Stomach (tissue), 9 donors: Measurements from ENCODE around the gene TET1. TPM values are rescaled to one million over a fixed set of nuclear protein-coding genes. Genes with fewer than 3 reads are reported as not detected.

Source experiments
- DNase-seq, 2 donors: peaks; one replicate each; pipeline versions ENCODE4 v3.0.0 to v3.0.0-alpha.2; 2013 to 2019
- H3K27ac ChIP-seq, 5 donors: fragments of 200-600 bp in 4 of 5; sonication (generic) in 4 of 5; one replicate each; pipeline ENCODE4 v1.5.1; 2013 to 2019; ENCODE audit warnings: mild to moderate bottlenecking in 1 of 5, moderate library complexity in 1 of 5
- H3K27me3 ChIP-seq, 3 donors: fragments of 200-600 bp; sonication (generic); one replicate each; pipeline ENCODE4 v1.5.1; 2017 to 2019; ENCODE audit warnings: mixed run types in 1 of 3
- H3K36me3 ChIP-seq, 4 donors: fragments of 200-600 bp; sonication (generic); 1 replicate in 3 of 4; 2 replicates in 1 of 4; pipeline ENCODE4 v1.5.1; 2016 to 2019
- H3K4me1 ChIP-seq, 4 donors: fragments of 200-600 bp; sonication (generic); one replicate each; pipeline ENCODE4 v1.5.1; 2016 to 2019
- H3K4me3 ChIP-seq, 4 donors: fragments of 200-600 bp; sonication (generic) in 3 of 4; one replicate each; pipeline ENCODE4 v1.5.1; 2016 to 2019; ENCODE audit warnings: mild to moderate bottlenecking in 1 of 4
- H3K9me3 ChIP-seq, 4 donors: fragments of 200-600 bp; sonication (generic); one replicate each; pipeline ENCODE4 v1.5.1; 2016 to 2019
- EP300 ChIP-seq: sonication (generic); formaldehyde crosslinking; IDR thresholded peaks from one replicate; pipeline ENCODE4 v1.6.1; 2017; ENCODE audit warnings: antibody characterized with exemption
- POLR2A ChIP-seq, 4 donors: fragments of 450-650 bp; IDR thresholded peaks; one replicate each; pipeline ENCODE4 v1.6.1; 2016; ENCODE audit warnings: antibody characterized with exemption in 4 of 4, control low read depth in 2 of 4, mild to moderate bottlenecking in 1 of 4, moderate library complexity in 1 of 4
- POLR2AphosphoS5 ChIP-seq, 3 donors: sonication (generic); formaldehyde crosslinking; IDR thresholded peaks; one replicate each; pipeline ENCODE4 v1.6.1; 2016; ENCODE audit warnings: antibody characterized with exemption in 3 of 3
- WGBS, 5 donors: extraction: QIAGEN DNeasy Blood & Tissue Kit in 3 of 5; methylation state at CpG; one replicate each; pipeline versions ENCODE4 v1.1.5 to v1.1.7; 2013 to 2018; 5-methylcytosine and 5-hydroxymethylcytosine counted together
- intact Hi-C: fragments of 100-400 bp; cut with DNase I; formaldehyde crosslinking; loops from one replicate; pipeline ENCODE4 v1.15.1; 2023; ENCODE audit warnings: low total_unique reads
- polyA plus RNA-seq, 3 donors: library from polyadenylated mRNA; stranded (reverse); fragments of 200-250 nt; gene quantifications; one replicate each; pipeline ENCODE4 v1.2.3, GENCODE V29; 2013
- total RNA-seq, 5 donors: library from RNA; depleted of rRNA; stranded (reverse); fragments of >200 nt; gene quantifications; one replicate each; pipeline versions ENCODE4 v1.1.0 to v1.2.3, GENCODE V29; 2014 to 2016
- TF ChIP-seq, protein P1 (sequence below), 7 experiments: fragments of 450-650 bp in 4 of 7; fragments of 200-600 bp in 3 of 7; sonication (generic) in 3 of 7; IDR thresholded peaks; one replicate each; pipeline ENCODE4 v1.5.1; 2016 to 2019; ENCODE audit warnings: antibody characterized with exemption in 7 of 7, control low read depth in 2 of 7, mild to moderate bottlenecking in 1 of 7
- donor health status: healthy with polysubstance abuse.
- donor health status: Bipolar disorder and iron deficiency.
- donor health status: healthy.

TET1 gene
- total and polyA plus RNA-seq, 8 donors: under 0.01 to 22.3 (median 2.5) TPM

DNA sequence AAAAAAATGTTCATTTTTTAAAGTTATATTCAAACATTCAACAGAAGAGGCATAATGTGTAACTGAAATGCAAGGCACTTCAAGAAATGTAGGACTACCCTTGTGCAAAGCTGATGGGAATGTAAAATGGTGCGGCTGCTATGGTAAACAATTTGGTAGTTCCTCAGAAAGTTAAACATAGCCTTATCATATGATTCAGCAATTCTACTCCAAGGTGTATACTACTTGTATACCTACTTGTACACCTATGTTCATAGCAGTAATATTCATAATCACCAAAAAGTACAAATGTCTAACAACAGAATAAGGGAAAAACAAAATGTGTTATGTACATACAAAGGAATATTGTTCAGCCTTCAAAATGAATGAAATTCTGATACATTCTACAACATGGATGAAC lies 37.3 kb downstream of the TET1 start:
- H3K9me3 ChIP-seq: no peaks in the 10 kb centered on the region
- no peaks in the 10 kb centered on the region for H3K27me3 ChIP-seq
- intact Hi-C loops: no loop called here
- no peak for DNase-seq
- WGBS, 5 donors: 39 to 71% (median 61%) methylated on average over 1 of the region's 1 CpG
- no peak overlapping the region for H3K4me3 ChIP-seq
- peaks cover 15 to 40% (median 27%) of the 10 kb centered on the region in 4 donors for H3K4me1 ChIP-seq
- H3K36me3 ChIP-seq: no peaks in the 10 kb centered on the region
- TF ChIP-seq POLR2AphosphoS5 (IDR thresholded peaks at IDR 0.05) (no peak), POLR2A (IDR thresholded peaks at IDR 0.05) (no peak), EP300 (no peak)
- TF ChIP-seq, protein P1, sequence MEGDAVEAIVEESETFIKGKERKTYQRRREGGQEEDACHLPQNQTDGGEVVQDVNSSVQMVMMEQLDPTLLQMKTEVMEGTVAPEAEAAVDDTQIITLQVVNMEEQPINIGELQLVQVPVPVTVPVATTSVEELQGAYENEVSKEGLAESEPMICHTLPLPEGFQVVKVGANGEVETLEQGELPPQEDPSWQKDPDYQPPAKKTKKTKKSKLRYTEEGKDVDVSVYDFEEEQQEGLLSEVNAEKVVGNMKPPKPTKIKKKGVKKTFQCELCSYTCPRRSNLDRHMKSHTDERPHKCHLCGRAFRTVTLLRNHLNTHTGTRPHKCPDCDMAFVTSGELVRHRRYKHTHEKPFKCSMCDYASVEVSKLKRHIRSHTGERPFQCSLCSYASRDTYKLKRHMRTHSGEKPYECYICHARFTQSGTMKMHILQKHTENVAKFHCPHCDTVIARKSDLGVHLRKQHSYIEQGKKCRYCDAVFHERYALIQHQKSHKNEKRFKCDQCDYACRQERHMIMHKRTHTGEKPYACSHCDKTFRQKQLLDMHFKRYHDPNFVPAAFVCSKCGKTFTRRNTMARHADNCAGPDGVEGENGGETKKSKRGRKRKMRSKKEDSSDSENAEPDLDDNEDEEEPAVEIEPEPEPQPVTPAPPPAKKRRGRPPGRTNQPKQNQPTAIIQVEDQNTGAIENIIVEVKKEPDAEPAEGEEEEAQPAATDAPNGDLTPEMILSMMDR (IDR thresholded peaks at IDR 0.05): no peak
- H3K27ac ChIP-seq: no peak overlapping the region

DNA sequence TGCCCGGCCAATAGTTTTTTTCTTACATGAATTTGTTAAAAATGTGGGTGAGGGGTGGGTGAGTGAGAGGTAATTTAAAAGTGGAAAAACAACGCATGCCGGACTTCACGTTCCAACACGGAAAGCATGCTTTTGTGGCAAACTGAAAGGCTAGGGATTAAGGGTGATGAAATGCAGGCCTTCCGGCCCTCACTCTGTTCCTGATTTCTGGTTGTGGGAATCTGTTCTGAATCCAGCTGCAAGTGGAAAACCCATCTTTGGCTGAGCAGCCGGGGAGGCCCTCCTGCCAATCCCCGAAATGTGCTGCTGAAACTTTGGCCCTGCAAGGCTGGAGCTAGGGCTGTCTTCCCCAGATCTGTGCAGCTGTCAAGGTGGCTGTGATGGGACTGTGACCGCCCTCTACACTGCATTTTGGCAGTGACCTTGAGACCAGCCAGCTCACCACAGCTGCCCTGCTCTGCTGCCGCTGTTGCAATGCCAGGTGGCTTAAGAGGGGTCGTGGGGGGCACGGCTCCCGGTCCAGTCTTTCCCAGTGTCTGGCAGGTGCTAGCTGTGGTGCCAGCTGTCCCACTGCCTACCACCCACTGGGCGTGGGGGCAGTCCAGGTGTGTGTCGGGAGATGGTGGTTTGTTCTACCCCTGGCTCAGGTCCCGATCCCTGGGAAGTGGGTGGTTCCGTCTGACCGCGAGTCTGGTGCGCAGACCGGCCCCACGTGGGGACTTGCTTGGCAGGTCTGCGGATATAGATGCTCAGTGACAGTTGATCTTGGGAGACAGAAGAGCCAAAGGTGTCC lies 39.0 kb downstream of the TET1 start:
- Histone ChIP-seq H3K36me3 (no peaks in the 10 kb centered on the region), H3K27me3 (no peaks in the 10 kb centered on the region), H3K4me1 (peaks cover 16 to 48% (median 33%) of the 10 kb centered on the region in 4 donors), H3K27ac (peak overlapping the region; percentile 55 to 80 (median 66)), H3K4me3 (peak overlapping the region; percentile 37 to 53 (median 48)), H3K9me3 (no peaks in the 10 kb centered on the region)
- peak; percentile 55 to 76 for DNase-seq
- 25 to 48% (median 39%) methylated on average over 13 to 23 of the region's 23 CpGs for WGBS, 5 donors
- intact Hi-C loops: no loop called here
- TF ChIP-seq POLR2A (IDR thresholded peaks at IDR 0.05) (no peak), EP300 (no peak), POLR2AphosphoS5 (IDR thresholded peaks at IDR 0.05) (peak; percentile 24 to 62 (median 58))

DNA sequence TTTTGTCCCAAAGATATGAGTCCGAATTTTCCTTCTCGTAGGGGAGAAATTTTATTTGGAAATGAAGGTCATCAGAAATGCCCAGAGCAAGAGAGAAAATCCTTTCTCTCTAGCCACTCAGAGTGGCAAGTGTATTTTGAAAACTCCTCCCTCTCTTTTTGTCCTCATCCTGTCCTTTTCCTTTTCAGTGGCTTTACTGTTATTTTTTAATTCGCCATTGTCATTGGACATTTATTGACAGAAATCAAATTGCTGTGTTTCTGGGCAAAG lies 39.6 kb downstream of the TET1 start:
- 8 to 17% (median 14%) methylated on average over 3 of the region's 3 CpGs for WGBS, 5 donors
- Histone ChIP-seq H3K27ac (peak overlapping the region in 4 of 5 donors; percentile 61 to 80 (median 72)), H3K9me3 (no peaks in the 10 kb centered on the region), H3K4me3 (peak overlapping the region; percentile 37 to 53 (median 48)), H3K36me3 (no peaks in the 10 kb centered on the region), H3K4me1 (peaks cover 16 to 48% (median 33%) of the 10 kb centered on the region in 4 donors), H3K27me3 (no peaks in the 10 kb centered on the region)
- TF ChIP-seq EP300: no peak
- TF ChIP-seq POLR2A (IDR thresholded peaks at IDR 0.05): no peak
- TF ChIP-seq, protein P1 (IDR thresholded peaks at IDR 0.05): no peak
- TF ChIP-seq POLR2AphosphoS5 (IDR thresholded peaks at IDR 0.05): no peak
- intact Hi-C loops: no loop called here
- DNase-seq: no peak

DNA sequence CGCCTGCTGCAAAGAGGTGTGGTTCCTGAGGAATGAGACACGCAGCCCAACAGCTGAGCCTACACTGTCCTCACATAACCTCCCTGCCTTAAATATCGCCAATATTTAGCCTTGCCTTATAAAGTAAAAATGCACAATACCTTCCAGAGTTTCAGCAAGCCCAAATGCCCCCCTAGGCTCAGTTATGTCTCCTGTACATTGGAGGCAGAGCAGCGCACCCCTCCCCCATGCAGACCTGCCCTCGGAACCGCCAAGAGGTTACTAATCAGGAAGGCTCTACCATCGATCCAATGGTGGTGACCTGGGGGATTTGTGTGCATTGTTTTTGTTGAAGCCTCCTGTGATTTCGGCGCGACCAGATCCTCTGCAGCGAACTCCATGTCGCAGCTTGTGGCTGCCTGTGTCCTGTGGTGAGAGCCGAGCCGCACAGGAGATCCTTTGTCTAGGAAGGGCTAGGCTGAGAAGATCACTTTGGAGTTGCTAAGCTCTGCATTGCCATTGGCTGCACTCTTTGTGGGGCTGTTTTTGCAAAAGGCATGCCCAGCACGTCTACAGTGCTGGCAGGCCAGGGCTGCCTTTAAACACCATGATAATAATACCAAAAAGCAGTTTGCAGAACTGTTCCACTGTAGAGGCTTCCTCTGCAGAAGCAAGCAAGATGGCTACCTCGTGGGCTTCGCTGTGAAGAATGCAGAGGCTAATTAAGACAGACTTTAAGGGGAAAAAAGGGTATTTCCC lies 40.1 kb downstream of the TET1 start:
- intact Hi-C loops: no loop called here
- no peaks in the 10 kb centered on the region for H3K27me3 ChIP-seq
- peak in 2 of 3 donors; percentile 46 to 58 for TF ChIP-seq POLR2AphosphoS5 (IDR thresholded peaks at IDR 0.05)
- no peak for TF ChIP-seq POLR2A (IDR thresholded peaks at IDR 0.05)
- H3K9me3 ChIP-seq: no peaks in the 10 kb centered on the region
- peak; percentile 65 to 92 for DNase-seq
- WGBS, 5 donors: 1 to 3% (median 2%) methylated on average over 15 to 17 of the region's 17 CpGs
- H3K27ac ChIP-seq: peak overlapping the region; percentile 11 to 80 (median 66)
- H3K4me3 ChIP-seq: peak overlapping the region; percentile 37 to 53 (median 48)
- H3K36me3 ChIP-seq: no peaks in the 10 kb centered on the region
- peaks cover 16 to 48% (median 33%) of the 10 kb centered on the region in 4 donors for H3K4me1 ChIP-seq

DNA sequence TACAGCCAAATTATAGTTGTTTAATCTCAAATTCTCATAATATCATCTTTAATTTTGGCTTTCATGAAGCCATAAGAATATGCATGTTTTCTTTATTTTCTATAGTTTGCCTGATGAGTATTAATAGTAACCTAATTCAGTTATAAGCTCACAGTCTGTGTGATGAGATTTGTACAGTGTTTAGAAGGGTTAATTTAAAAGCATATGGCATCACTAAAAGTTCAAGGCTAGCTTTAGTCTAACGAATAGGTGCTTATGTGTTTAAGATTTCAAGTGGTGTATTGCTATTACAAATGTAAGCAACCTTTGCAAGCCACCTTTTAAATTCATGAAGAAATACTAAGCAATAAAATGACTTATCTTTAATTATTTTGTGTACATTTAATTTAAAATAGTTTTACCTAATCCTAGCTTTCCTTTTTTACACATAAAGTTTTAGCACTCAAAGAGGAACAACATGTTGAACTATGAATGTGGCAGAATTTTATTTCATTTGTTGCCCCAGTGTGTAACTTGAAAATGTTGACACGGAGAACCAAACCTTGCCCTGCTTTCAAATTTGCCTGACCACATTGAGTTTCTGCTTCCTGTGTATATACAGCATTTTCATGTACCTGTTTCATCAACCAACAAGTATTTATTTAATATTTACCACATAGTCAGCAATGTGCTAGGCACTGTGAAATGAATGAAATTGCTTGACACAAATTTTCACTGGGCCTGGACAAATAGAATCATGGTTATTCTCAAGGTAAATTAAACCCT lies 41.5 kb downstream of the TET1 start:
- no peak for DNase-seq
- peak overlapping the region in 1 of 4 donors; percentile 48 for H3K4me3 ChIP-seq
- intact Hi-C loops: no loop called here
- H3K27ac ChIP-seq: no peak overlapping the region
- peaks cover 16 to 56% (median 33%) of the 10 kb centered on the region in 4 donors for H3K4me1 ChIP-seq
- 34 to 41% (median 40%) methylated on average over 2 of the region's 2 CpGs for WGBS, 5 donors
- no peaks in the 10 kb centered on the region for H3K36me3 ChIP-seq
- no peaks in the 10 kb centered on the region for H3K9me3 ChIP-seq
- no peaks in the 10 kb centered on the region for H3K27me3 ChIP-seq
- TF ChIP-seq POLR2A (IDR thresholded peaks at IDR 0.05) (no peak), POLR2AphosphoS5 (IDR thresholded peaks at IDR 0.05) (no peak), EP300 (no peak)
- TF ChIP-seq, protein P1 (IDR thresholded peaks at IDR 0.05): no peak
